Sciatic nerve (tissue), 2 donors: ENCODE measurements around the gene METTL26. TPM values are rescaled to one million over a fixed set of nuclear protein-coding genes. Genes with fewer than 3 reads are reported as not detected.

Source experiments
- ATAC-seq: fragments of 200-7000 bp; cut with Tn5 transposase; one replicate; pipeline ENCODE4 v1.9.1; 2020; ENCODE audit warnings: mild to moderate bottlenecking, moderate library complexity
- DNase-seq: peaks from one replicate; pipeline ENCODE4 v3.0.0-alpha.2; 2020; ENCODE audit warnings: low spot score
- intact Hi-C: fragments of 100-400 bp; cut with DNase I; formaldehyde crosslinking; loops from one replicate; pipeline ENCODE4 v1.14.2; 2022
- total RNA-seq: library from RNA; stranded (reverse); fragmentation: NEBNext Ultra II Directional; extraction: Animal tissue kit (Norgen Biotek cat#: 25700); gene quantifications from one replicate; pipeline ENCODE4 v1.2.1, GENCODE V29; 2021
- donor health status: DM: no; HTN: no; CAD: no.
- donor health status: DM: no; HTN: no; CAD: no.

The METTL26 gene
- total RNA-seq, 1 donor from 2014 or later: 54.1 TPM

- intact Hi-C loops: no loop called here
- no peak for ATAC-seq
Measured at GRCh38 chr16:590815-591200, 45.3 kb downstream of the METTL26 start.

GRCh38 chr16:590188-590814 lies 45.8 kb downstream of the METTL26 start:
- intact Hi-C loops: no loop called here
- ATAC-seq: no peak
- peak; percentile 75 for DNase-seq

More at GRCh38 chr16:590815-591200, 45.3 kb downstream of the METTL26 start:
- no peak for DNase-seq

GRCh38 chr16:589658-590187 lies 46.4 kb downstream of the METTL26 start, which contains the start of gene RAB40C:
Gene RAB40C (plus strand): TSS chr16:590066. CDS start chr16:590292, 226 bp downstream.
- intact Hi-C loops: loop anchor here (10.0 kb wide), 1 partner anchor 65 kb away; no protein-coding TSS in a partner anchor
- peak; percentile 97 for ATAC-seq
- DNase-seq: peak; percentile 100

- intact Hi-C loops: loop anchor here (10.0 kb wide), 1 partner anchor 66 kb away; no protein-coding TSS in a partner anchor
- ATAC-seq (peak; percentile 94), DNase-seq (peak; percentile 99)
Measured at GRCh38 chr16:588889-589657, 47.0 kb downstream of the METTL26 start.

GRCh38 chr16:588639-588888 lies 47.5 kb downstream of the METTL26 start:
- DNase-seq (peak; percentile 68), ATAC-seq (no peak)
- intact Hi-C loops: loop anchor here (10.0 kb wide), 1 partner anchor 66 kb away; no protein-coding TSS in a partner anchor

GRCh38 chr16:586645-587590 lies 49.2 kb downstream of the METTL26 start:
- DNase-seq (no peak), ATAC-seq (no peak)
- intact Hi-C loops: loop anchor here (10.0 kb wide), 1 partner anchor 68 kb away; no protein-coding TSS in a partner anchor

GRCh38 chr16:586047-586644 lies 50.0 kb downstream of the METTL26 start:
- DNase-seq: no peak
- intact Hi-C loops: loop anchor here (10.0 kb wide), 1 partner anchor 69 kb away; no protein-coding TSS in a partner anchor
- ATAC-seq: no peak

GRCh38 chr16:585351-585750 lies 50.8 kb downstream of the METTL26 start:
- no peak for ATAC-seq
- intact Hi-C loops: loop anchor here (10.0 kb wide), 1 partner anchor 69 kb away; no protein-coding TSS in a partner anchor
- DNase-seq: no peak

Other genes starting within 250 kb of the METTL26 start
- 68.3 TPM for gene NME4, start 239.1 kb downstream of the METTL26 start, total RNA-seq
- 10.4 TPM for gene DECR2, start 234.4 kb downstream of the METTL26 start, total RNA-seq
- 56.0 TPM for gene RAB11FIP3, start 210.7 kb downstream of the METTL26 start, total RNA-seq
- 35.2 TPM for gene CAPN15, start 108.6 kb downstream of the METTL26 start, total RNA-seq
- gene PRR35, start 75.9 kb downstream of the METTL26 start, total RNA-seq: not detected
- 1.2 TPM for gene NHLRC4, start 69.3 kb downstream of the METTL26 start, total RNA-seq
- 46.6 TPM for gene PIGQ, start 66.3 kb downstream of the METTL26 start, total RNA-seq
- 22.5 TPM for gene RAB40C, start 46.2 kb downstream of the METTL26 start, total RNA-seq
- gene WFIKKN1, start 5.3 kb downstream of the METTL26 start, total RNA-seq: 1.5 TPM
- gene MCRIP2, start 5.5 kb upstream of the METTL26 start, total RNA-seq: 15.5 TPM
- gene WDR90, start 13.1 kb upstream of the METTL26 start, total RNA-seq: 33.3 TPM
- 95.9 TPM for gene RHOT2, start 31.8 kb upstream of the METTL26 start, total RNA-seq
- 1.6 TPM for gene RHBDL1, start 39.4 kb upstream of the METTL26 start, total RNA-seq
- 80.2 TPM for gene STUB1, start 44.1 kb upstream of the METTL26 start, total RNA-seq
- 36.1 TPM for gene JMJD8, start 48.0 kb upstream of the METTL26 start, total RNA-seq
- 10.1 TPM for gene WDR24, start 54.1 kb upstream of the METTL26 start, total RNA-seq
- 6.5 TPM for gene FBXL16, start 69.5 kb upstream of the METTL26 start, total RNA-seq
- 120 TPM for gene METRN, start 78.8 kb upstream of the METTL26 start, total RNA-seq
- 26.3 TPM for gene ANTKMT, start 84.8 kb upstream of the METTL26 start, total RNA-seq
- gene CCDC78, start 90.1 kb upstream of the METTL26 start, total RNA-seq: 2.1 TPM
- gene HAGHL, start 90.8 kb upstream of the METTL26 start, total RNA-seq: 6.5 TPM
- gene CIAO3, start 104.7 kb upstream of the METTL26 start, total RNA-seq: 26.9 TPM
- gene MSLN, start 124.4 kb upstream of the METTL26 start, total RNA-seq: 2.9 TPM
- 11.4 TPM for gene RPUSD1, start 152.1 kb upstream of the METTL26 start, total RNA-seq
- gene CHTF18, start 152.3 kb upstream of the METTL26 start, total RNA-seq: 18.9 TPM
- gene GNG13, start 164.4 kb upstream of the METTL26 start, total RNA-seq: not detected